Hepatocyte (in vitro differentiated cells): Measurements from ENCODE around the gene STX8. TPM values are rescaled to one million over a fixed set of nuclear protein-coding genes. Genes with fewer than 3 reads are reported as not detected.
"Not testable (repeated sequence)": the region's sequence is repeated elsewhere in the genome, so short reads cannot be mapped to it uniquely, and the experiment has no call there.

Experiments
- DNase-seq: peaks from one replicate; pipeline ENCODE4 v3.0.0-alpha.2; 2016; ENCODE audit warnings: low spot score
- H2AFZ ChIP-seq: fragments of 200-600 bp; sonication (generic); 2 replicates; pipeline ENCODE4 v1.6.0; 2016; ENCODE audit warnings: antibody characterized with exemption, mild to moderate bottlenecking
- H3K27ac ChIP-seq: fragments of 200-600 bp; sonication (generic); 2 replicates; pipeline ENCODE4 v1.5.1; 2016; ENCODE audit warnings: mild to moderate bottlenecking
- H3K27me3 ChIP-seq: fragments of 200-600 bp; sonication (generic); 2 replicates; pipeline ENCODE4 v1.6.1; 2016
- H3K36me3 ChIP-seq: fragments of 200-600 bp; sonication (generic); replicated peaks from 2 replicates; pipeline ENCODE4 v1.5.1; 2016; ENCODE audit warnings: low read depth; ENCODE audit not compliant: insufficient read depth
- H3K4me1 ChIP-seq: fragments of 200-600 bp; sonication (generic); 2 replicates; pipeline ENCODE4 v1.5.1; 2016; ENCODE audit warnings: mild to moderate bottlenecking, moderate library complexity; ENCODE audit not compliant: insufficient read depth
- H3K4me2 ChIP-seq: fragments of 200-600 bp; sonication (generic); 2 replicates; pipeline ENCODE4 v1.6.0; 2016
- H3K4me3 ChIP-seq: fragments of 200-600 bp; sonication (generic); 2 replicates; pipeline ENCODE4 v1.5.1; 2016; ENCODE audit warnings: mild to moderate bottlenecking
- H3K79me2 ChIP-seq: fragments of 200-600 bp; sonication (generic); 2 replicates; pipeline ENCODE4 v1.6.0; 2017; ENCODE audit warnings: mild to moderate bottlenecking
- H3K9me2 ChIP-seq: fragments of 200-600 bp; sonication (generic); replicated peaks from 2 replicates; pipeline ENCODE4 v1.6.0; 2017; ENCODE audit warnings: mild to moderate bottlenecking; ENCODE audit not compliant: insufficient read depth
- H3K9me3 ChIP-seq: fragments of 200-600 bp; sonication (generic); 2 replicates; pipeline ENCODE4 v1.5.1; 2016; ENCODE audit warnings: low read depth, mild to moderate bottlenecking
- H4K20me1 ChIP-seq: fragments of 200-600 bp; sonication (generic); 2 replicates; pipeline ENCODE4 v1.6.0; 2016; ENCODE audit warnings: mild to moderate bottlenecking; ENCODE audit not compliant: insufficient read depth, poor library complexity, severe bottlenecking
- CTCF ChIP-seq: fragments of 200-600 bp; sonication (generic); IDR thresholded peaks from 2 replicates; pipeline ENCODE4 v1.5.1; 2016; ENCODE audit warnings: antibody characterized with exemption, mild to moderate bottlenecking; ENCODE audit not compliant: poor library complexity
- EZH2 ChIP-seq: fragments of 200-600 bp; sonication (generic); IDR thresholded peaks from 2 replicates; pipeline ENCODE4 v1.6.1; 2016; ENCODE audit warnings: antibody characterized with exemption, mild to moderate bottlenecking, borderline replicate concordance
- EZH2phosphoT487 ChIP-seq: fragments of 200-600 bp; sonication (generic); IDR thresholded peaks from one replicate; pipeline ENCODE4 v1.6.1; 2018; ENCODE audit warnings: antibody characterized with exemption, mild to moderate bottlenecking, low read depth, moderate library complexity; ENCODE audit not compliant: unreplicated experiment, severe bottlenecking
- WGBS: methylation state at CpG from one replicate; pipeline ENCODE4 v1.1.6; 2016; ENCODE audit warnings: low lambda C conversion rate; ENCODE audit errors: missing lambda C conversion rate; 5-methylcytosine and 5-hydroxymethylcytosine counted together
- polyA plus RNA-seq: library from polyadenylated mRNA; unstranded; fragments of >200 nt; fragmentation: Nextera tagmentation; extraction: Ambion mirVana; gene quantifications from 2 replicates; pipeline ENCODE4 v1.2.1, GENCODE V29; 2016
- total RNA-seq: library from RNA; depleted of rRNA; stranded (reverse); fragments of >200 nt; gene quantifications from 2 replicates; pipeline ENCODE4 v1.2.3, GENCODE V29; 2014

Gene STX8
- total and polyA plus RNA-seq, 2 experiments from 2014 or later, result 40.6 to 64.7 TPM

DNA sequence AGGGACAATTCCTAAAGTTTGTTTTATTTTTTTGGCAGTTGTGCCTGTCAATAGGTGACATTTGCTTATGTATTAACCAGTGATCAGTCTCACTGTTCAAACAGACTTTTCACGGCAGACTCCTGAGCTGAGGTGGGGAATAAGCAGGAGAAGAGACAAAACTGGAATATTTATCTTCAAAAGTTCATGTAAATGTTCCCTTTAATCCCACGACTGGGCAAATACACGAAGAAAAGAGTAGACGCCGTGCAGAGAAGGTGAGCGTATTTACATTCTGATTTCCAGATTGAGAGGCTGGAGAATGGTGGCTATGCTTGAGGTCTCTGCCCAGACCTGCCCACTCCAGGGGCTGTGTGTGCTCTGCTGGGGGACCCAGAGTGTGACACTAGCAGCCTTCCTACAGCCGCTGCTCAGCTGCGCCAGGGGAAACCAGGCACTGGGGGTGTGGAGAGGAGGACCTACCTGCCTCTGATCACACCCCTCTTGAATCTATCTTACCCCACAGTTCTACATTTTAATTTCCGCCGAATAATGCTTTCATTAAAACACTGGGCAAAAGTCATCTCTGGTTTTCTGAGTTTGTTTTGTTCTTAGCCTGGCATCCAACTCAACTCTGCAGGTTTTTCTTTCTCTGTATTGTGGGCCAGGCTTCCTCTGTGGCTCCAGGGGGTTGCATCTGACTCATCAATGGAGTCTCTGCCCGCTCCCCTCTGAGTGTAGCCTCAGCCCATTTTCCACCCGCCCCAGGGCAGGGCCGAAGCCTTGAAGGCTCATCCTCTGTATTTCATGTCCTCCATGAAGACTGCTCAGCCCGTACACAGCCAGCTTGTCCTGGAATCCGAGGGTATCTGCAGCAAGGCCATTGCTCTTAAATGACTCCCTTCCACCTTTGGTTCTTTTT is 317.3 kb downstream of the STX8 start:
- H4K20me1 ChIP-seq, result no peaks in the 10 kb centered on the region
- H3K4me3 ChIP-seq, result no peak overlapping the region
- no peaks in the 10 kb centered on the region for H3K9me2 ChIP-seq
- no peak overlapping the region for H3K4me2 ChIP-seq
- TF ChIP-seq CTCF (no peak), EZH2phosphoT487 (no peak), EZH2 (no peak)
- no peak overlapping the region for H3K27ac ChIP-seq
- H3K4me1 ChIP-seq, result peaks cover 25% of the 10 kb centered on the region
- H3K9me3 ChIP-seq, result no peaks in the 10 kb centered on the region
- no peak overlapping the region for H2AFZ ChIP-seq
- no peaks in the 10 kb centered on the region for H3K36me3 ChIP-seq
- no peaks in the 10 kb centered on the region for H3K79me2 ChIP-seq
- no peak for DNase-seq
- H3K27me3 ChIP-seq, result no peaks in the 10 kb centered on the region
- 67% methylated on average over 15 of the region's 15 CpGs for WGBS

DNA sequence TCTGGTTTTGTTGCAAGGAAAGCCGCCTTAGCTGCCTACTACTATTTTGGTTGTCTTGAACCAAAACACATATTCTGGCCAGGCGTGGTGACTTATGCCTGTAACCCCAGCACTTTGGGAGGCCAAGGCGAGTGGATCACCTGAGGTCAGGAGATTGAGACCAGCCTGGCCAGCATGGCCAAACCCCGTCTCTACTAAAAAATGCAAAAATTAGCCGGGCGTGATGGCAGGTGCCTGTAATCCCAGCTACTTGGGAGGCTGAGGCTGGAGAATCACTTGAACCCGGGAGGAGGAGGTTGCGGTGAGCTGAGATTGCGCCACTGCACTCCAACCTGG is 318.0 kb downstream of the STX8 start:
- not testable (repeated sequence) for H4K20me1 ChIP-seq, H3K79me2 ChIP-seq, H3K4me3 ChIP-seq, H3K36me3 ChIP-seq, H3K9me3 ChIP-seq, H3K4me2 ChIP-seq, H3K27me3 ChIP-seq, H2AFZ ChIP-seq, DNase-seq, H3K9me2 ChIP-seq, H3K27ac ChIP-seq
- peaks cover 25% of the 10 kb centered on the region for H3K4me1 ChIP-seq
- 93% methylated on average over 9 of the region's 9 CpGs for WGBS

DNA sequence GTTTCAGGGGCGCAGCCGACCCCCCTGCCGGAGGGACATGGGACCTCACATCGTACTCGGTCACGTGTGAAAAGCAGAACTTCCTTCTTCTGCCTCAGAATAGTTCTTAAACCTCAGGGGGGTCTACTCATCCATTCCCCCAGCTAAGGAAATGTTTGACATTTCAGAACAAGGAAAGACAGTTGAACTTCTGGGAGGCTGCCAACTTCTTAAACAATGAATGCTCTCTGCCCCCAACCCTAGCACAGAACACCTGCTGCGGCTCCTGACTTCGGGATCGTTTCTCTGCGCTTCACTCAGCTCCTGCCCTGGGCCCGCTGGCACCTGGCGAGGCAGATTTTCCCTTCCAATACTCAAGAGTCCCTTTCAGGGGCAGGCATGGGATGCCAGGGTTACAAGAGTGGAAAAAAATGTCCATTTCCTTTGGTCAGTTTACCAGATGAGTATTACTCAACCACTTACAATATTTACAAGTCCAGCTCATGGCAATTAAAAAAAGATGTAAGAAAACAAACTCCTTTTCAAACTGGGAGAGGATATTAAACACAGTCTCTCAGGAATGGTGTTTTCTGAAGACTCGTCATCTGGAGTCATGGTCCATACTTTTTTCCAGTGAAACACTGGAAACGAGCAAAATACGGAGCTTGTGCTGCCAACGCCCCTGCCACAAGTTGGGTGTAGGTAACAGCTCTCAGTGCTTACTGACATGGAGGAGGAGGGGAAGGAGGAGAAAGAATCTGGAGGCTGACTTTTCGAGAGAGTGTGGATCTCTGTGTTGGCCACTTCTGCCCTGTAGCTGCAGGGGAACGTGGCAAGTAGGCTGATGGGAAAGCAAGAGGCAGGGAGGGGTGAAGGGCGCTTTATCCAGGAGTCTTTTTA is 318.6 kb downstream of the STX8 start:
- Histone ChIP-seq H3K9me3 (no peaks in the 10 kb centered on the region), H3K27ac (no peak overlapping the region), H4K20me1 (no peaks in the 10 kb centered on the region), H3K36me3 (no peaks in the 10 kb centered on the region), H3K79me2 (no peaks in the 10 kb centered on the region), H3K4me2 (no peak overlapping the region), H3K27me3 (no peaks in the 10 kb centered on the region), H3K4me3 (no peak overlapping the region), H3K9me2 (no peaks in the 10 kb centered on the region), H3K4me1 (peaks cover 25% of the 10 kb centered on the region), H2AFZ (no peak overlapping the region)
- 81% methylated on average over 19 of the region's 19 CpGs for WGBS
- no peak for TF ChIP-seq CTCF
- no peak for DNase-seq

- H3K36me3 ChIP-seq, result no peaks in the 10 kb centered on the region
- 89% methylated on average over 6 of the region's 6 CpGs for WGBS
- H3K4me1 ChIP-seq, result peaks cover 22% of the 10 kb centered on the region
- no peak for DNase-seq
- no peak overlapping the region for H3K4me3 ChIP-seq
- H3K27ac ChIP-seq, result no peak overlapping the region
- TF ChIP-seq CTCF (no peak), EZH2 (no peak), EZH2phosphoT487 (no peak)
- H3K79me2 ChIP-seq, result no peaks in the 10 kb centered on the region
- H3K27me3 ChIP-seq, result no peaks in the 10 kb centered on the region
- no peak overlapping the region for H2AFZ ChIP-seq
- no peaks in the 10 kb centered on the region for H4K20me1 ChIP-seq
- no peak overlapping the region for H3K4me2 ChIP-seq
- H3K9me2 ChIP-seq, result no peaks in the 10 kb centered on the region
- no peaks in the 10 kb centered on the region for H3K9me3 ChIP-seq
Measured at GRCh38 chr17:9256361-9256750, 319.3 kb downstream of the STX8 start.
